Mucosa of descending colon (tissue), 3 donors: ENCODE measurements around the gene LRP1B. TPM values are rescaled to one million over a fixed set of nuclear protein-coding genes. Genes with fewer than 3 reads are reported as not detected.

Source experiments
- ATAC-seq: fragments of 200-7000 bp; cut with Tn5 transposase; one replicate; pipeline ENCODE4 v1.9.1; 2020; ENCODE audit warnings: mild to moderate bottlenecking, moderate library complexity
- DNase-seq, 3 donors: peaks; one replicate each; pipeline ENCODE4 v3.0.0-alpha.2; 2020
- H3K36me3 ChIP-seq: fragments of 200-600 bp; one replicate; pipeline ENCODE4 v1.8.0; 2021; ENCODE audit warnings: low read depth, mild to moderate bottlenecking
- H3K4me1 ChIP-seq: fragments of 200-600 bp; one replicate; pipeline ENCODE4 v1.8.0; 2021; ENCODE audit warnings: low read depth, mild to moderate bottlenecking
- H3K4me3 ChIP-seq: fragments of 200-600 bp; one replicate; pipeline ENCODE4 v1.8.0; 2021; ENCODE audit warnings: mild to moderate bottlenecking
- H3K9me3 ChIP-seq: fragments of 200-600 bp; one replicate; pipeline ENCODE4 v1.8.0; 2021; ENCODE audit warnings: mild to moderate bottlenecking
- CTCF ChIP-seq: fragments of 200-600 bp; IDR thresholded peaks from one replicate; pipeline ENCODE4 v1.8.0; 2022; ENCODE audit warnings: antibody characterized with exemption, mild to moderate bottlenecking
- intact Hi-C, 2 donors: fragments of 100-400 bp; cut with DNase I in 1 of 2; cut with micrococcal nuclease in 1 of 2; formaldehyde crosslinking; loops; one replicate each; pipeline versions ENCODE4 v1.11.0 to v1.11.1; 2022; cut with DNase I, micrococcal nuclease
- total RNA-seq, 3 donors: library from RNA; stranded (reverse); fragmentation: NEBNext Ultra II Directional in 2 of 3; extraction: Animal tissue kit (Norgen Biotek cat#: 25700) in 2 of 3; gene quantifications; one replicate each; pipeline versions ENCODE4 v1.2.1 to v1.2.4, GENCODE V29; 2021 to 2023
- donor health status: DM: no; HTN: no; CAD: no; lungs with moderate emphysema.
- donor health status: DM: no; HTN: no; CAD: no.
- donor health status: DM: no; HTN: yes; CAD: no.

The LRP1B gene
- total RNA-seq, 3 donors from 2014 or later, result 0.12 to 1.6 (median 0.20) TPM

DNA sequence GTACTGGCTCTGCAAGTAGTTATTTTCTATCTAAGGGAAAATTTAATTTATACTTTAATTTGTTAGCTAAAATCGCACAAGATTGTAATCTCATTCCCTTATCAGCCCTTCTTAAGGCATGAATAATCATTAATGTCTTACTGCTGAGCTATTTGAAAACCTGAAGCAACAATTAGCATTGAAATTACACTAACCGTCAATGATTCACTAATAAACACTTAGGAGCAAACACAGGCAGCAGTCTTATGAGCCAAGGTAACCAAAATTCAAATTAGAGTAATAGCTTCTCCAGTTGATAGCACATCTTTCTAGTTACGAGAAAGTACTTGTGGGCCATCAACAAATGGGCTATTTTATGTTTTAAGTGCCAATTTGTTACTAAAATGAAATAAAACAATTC, 1289.7 kb downstream of the LRP1B start:
- ATAC-seq, result no peak
- H3K36me3 ChIP-seq, result no peaks in the 10 kb centered on the region
- intact Hi-C loops, result no loop called here

GRCh38 chr2:140836826-140837225, 1294.0 kb downstream of the LRP1B start:
- H3K9me3 ChIP-seq, result no peaks in the 10 kb centered on the region
- H3K4me1 ChIP-seq, result no peaks in the 10 kb centered on the region
- no peaks in the 10 kb centered on the region for H3K36me3 ChIP-seq
- TF ChIP-seq CTCF, result no peak
- intact Hi-C loops, result no loop called here
- ATAC-seq (no peak), DNase-seq (no peak)
- H3K4me3 ChIP-seq, result no peak overlapping the region

More for the DNA sequence above, 1289.7 kb downstream of the LRP1B start:
- no peak for DNase-seq
- Histone ChIP-seq H3K4me1 (no peaks in the 10 kb centered on the region), H3K9me3 (no peaks in the 10 kb centered on the region), H3K4me3 (no peak overlapping the region)
- no peak for TF ChIP-seq CTCF

GRCh38 chr2:140835079-140835478, 1295.7 kb downstream of the LRP1B start:
- Histone ChIP-seq H3K4me3 (no peak overlapping the region), H3K4me1 (no peaks in the 10 kb centered on the region), H3K9me3 (no peaks in the 10 kb centered on the region), H3K36me3 (no peaks in the 10 kb centered on the region)
- ATAC-seq (no peak), DNase-seq (no peak)
- intact Hi-C loops, result no loop called here
- TF ChIP-seq CTCF, result no peak

- Histone ChIP-seq H3K36me3 (no peaks in the 10 kb centered on the region), H3K4me1 (no peaks in the 10 kb centered on the region), H3K4me3 (no peak overlapping the region), H3K9me3 (no peaks in the 10 kb centered on the region)
- TF ChIP-seq CTCF, result no peak
- intact Hi-C loops, result no loop called here
- no peak for ATAC-seq
- no peak for DNase-seq
Observed at GRCh38 chr2:140814141-140814540, 1316.7 kb downstream of the LRP1B start.

DNA sequence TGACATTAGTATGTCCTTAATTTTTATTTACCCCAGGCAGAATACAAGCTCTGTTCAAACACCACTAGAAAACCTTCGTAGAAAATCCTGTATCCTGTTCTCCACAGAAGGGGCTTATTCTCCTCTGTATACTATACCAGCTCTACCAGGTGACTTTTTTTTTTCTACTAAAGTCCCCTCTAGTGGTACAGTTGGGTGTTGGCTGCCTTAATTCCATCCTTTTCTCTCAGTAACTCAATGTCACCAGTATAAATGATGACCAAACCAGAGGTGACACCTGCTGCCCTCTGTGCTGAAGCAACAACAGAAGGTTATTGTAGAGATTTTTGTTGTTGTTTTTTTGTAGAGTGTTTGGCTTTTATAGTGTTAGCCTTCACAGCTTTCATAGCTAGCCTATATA, 1322.0 kb downstream of the LRP1B start:
- TF ChIP-seq CTCF, result no peak
- Histone ChIP-seq H3K4me3 (no peak overlapping the region), H3K4me1 (no peaks in the 10 kb centered on the region), H3K36me3 (no peaks in the 10 kb centered on the region), H3K9me3 (no peaks in the 10 kb centered on the region)
- ATAC-seq, result no peak
- DNase-seq, result no peak
- intact Hi-C loops, result no loop called here

DNA sequence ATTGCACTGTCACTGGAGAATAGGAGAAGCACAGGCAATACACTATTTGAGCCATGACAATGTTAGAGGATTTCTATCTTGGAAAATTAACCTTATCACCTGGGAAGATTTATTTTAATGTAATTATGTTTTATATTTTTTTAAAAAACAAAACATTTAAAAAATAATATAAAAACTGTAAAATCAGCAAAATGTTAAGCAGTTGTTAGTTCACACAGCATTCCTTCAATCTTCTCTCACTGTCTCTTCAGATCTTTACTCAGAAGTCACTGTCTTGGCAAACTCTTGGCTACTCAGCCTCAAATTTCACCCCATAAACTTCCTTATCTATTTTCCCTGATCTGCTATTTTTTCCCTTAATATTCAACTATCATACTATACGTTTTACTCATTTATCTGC, 1322.6 kb downstream of the LRP1B start:
- no peak for ATAC-seq
- TF ChIP-seq CTCF, result no peak
- no peaks in the 10 kb centered on the region for H3K9me3 ChIP-seq

More for the DNA sequence above, 1322.6 kb downstream of the LRP1B start:
- no peaks in the 10 kb centered on the region for H3K36me3 ChIP-seq
- H3K4me1 ChIP-seq, result no peaks in the 10 kb centered on the region
- intact Hi-C loops, result no loop called here
- no peak overlapping the region for H3K4me3 ChIP-seq
- DNase-seq, result no peak
